Omental fat pad (tissue), 4 donors: ENCODE measurements around the gene TBXT. TPM values are rescaled to one million over a fixed set of nuclear protein-coding genes. Genes with fewer than 3 reads are reported as not detected.

Experiments
- ATAC-seq: fragments of 150-250 bp; one replicate; pipeline ENCODE4 v1.9.1; 2016; ENCODE audit warnings: mild to moderate bottlenecking, moderate library complexity; ENCODE audit not compliant: low FRiP score
- DNase-seq: peaks from one replicate; pipeline ENCODE4 v3.0.0-alpha.2; 2019; ENCODE audit warnings: low spot score
- CTCF ChIP-seq, 3 donors: fragments of 450-650 bp; IDR thresholded peaks; one replicate each; pipeline ENCODE4 v1.5.1; 2016 to 2017; ENCODE audit warnings: antibody characterized with exemption in 3 of 3, mild to moderate bottlenecking in 3 of 3, moderate library complexity in 2 of 3
- total RNA-seq, 4 donors: library from RNA; depleted of rRNA; stranded (reverse); fragments of >200 nt; gene quantifications; one replicate each; pipeline ENCODE4 v1.1.0, GENCODE V29; 2016

The TBXT gene
- total RNA-seq, 4 donors from 2014 or later: not detected

GRCh38 chr6:166203003-166203640 is 35.5 kb upstream of the TBXT start:
- DNase-seq (no peak), ATAC-seq (no peak)
- TF ChIP-seq CTCF (IDR thresholded peaks at IDR 0.05): no peak

- TF ChIP-seq CTCF (IDR thresholded peaks at IDR 0.05): no peak
- ATAC-seq: no peak
- DNase-seq: no peak
Observed at GRCh38 chr6:166202321-166202733, 34.7 kb upstream of the TBXT start.

- DNase-seq (no peak), ATAC-seq (no peak)
- TF ChIP-seq CTCF (IDR thresholded peaks at IDR 0.05): no peak
Observed at GRCh38 chr6:166201878-166202277, 34.2 kb upstream of the TBXT start.

GRCh38 chr6:166197361-166197760 is 29.7 kb upstream of the TBXT start:
- no peak for ATAC-seq
- TF ChIP-seq CTCF (IDR thresholded peaks at IDR 0.05): no peak

GRCh38 chr6:166195860-166196238 is 28.2 kb upstream of the TBXT start:
- TF ChIP-seq CTCF (IDR thresholded peaks at IDR 0.05): no peak
- DNase-seq (no peak), ATAC-seq (no peak)

More at GRCh38 chr6:166197361-166197760, 29.7 kb upstream of the TBXT start:
- no peak for DNase-seq

GRCh38 chr6:166194914-166195859 is 27.5 kb upstream of the TBXT start:
- peak; percentile 33 for ATAC-seq
- DNase-seq: no peak
- no peak for TF ChIP-seq CTCF (IDR thresholded peaks at IDR 0.05)
